D721Med (cell line): ENCODE data around the gene TMEM267.

Experiments
- DNase-seq: peaks from one replicate; pipeline ENCODE4 v3.0.0; 2011; ENCODE audit warnings: low spot score; ENCODE audit not compliant: insufficient read length
- FAIRE-seq: peaks from 2 replicates; lab custom pipeline; 2011; peaks lifted over from hg19 to GRCh38; lab: Jason Lieb, UNC
- TF ChIP-seq, protein P1 (sequence below): IDR thresholded peaks from 2 replicates; pipeline ENCODE4 v1.5.1; 2012; ENCODE audit warnings: mild to moderate bottlenecking, control low read depth; ENCODE audit not compliant: insufficient read depth; ENCODE audit errors: missing control alignments

Gene TMEM267, protein sequence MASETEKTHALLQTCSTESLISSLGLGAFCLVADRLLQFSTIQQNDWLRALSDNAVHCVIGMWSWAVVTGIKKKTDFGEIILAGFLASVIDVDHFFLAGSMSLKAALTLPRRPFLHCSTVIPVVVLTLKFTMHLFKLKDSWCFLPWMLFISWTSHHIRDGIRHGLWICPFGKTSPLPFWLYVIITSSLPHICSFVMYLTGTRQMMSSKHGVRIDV

GRCh38 chr5:43483298-43484105, at the start of gene TMEM267:
Gene TMEM267 (minus strand): TSS chr5:43483865. CDS start chr5:43453969, 29,896 bp downstream.
- FAIRE-seq (no peak), DNase-seq (peak; percentile 58)

GRCh38 chr5:43530648-43531047, 47.0 kb upstream of the TMEM267 start:
- no peak for DNase-seq
- FAIRE-seq: no peak
- TF ChIP-seq, protein P1, sequence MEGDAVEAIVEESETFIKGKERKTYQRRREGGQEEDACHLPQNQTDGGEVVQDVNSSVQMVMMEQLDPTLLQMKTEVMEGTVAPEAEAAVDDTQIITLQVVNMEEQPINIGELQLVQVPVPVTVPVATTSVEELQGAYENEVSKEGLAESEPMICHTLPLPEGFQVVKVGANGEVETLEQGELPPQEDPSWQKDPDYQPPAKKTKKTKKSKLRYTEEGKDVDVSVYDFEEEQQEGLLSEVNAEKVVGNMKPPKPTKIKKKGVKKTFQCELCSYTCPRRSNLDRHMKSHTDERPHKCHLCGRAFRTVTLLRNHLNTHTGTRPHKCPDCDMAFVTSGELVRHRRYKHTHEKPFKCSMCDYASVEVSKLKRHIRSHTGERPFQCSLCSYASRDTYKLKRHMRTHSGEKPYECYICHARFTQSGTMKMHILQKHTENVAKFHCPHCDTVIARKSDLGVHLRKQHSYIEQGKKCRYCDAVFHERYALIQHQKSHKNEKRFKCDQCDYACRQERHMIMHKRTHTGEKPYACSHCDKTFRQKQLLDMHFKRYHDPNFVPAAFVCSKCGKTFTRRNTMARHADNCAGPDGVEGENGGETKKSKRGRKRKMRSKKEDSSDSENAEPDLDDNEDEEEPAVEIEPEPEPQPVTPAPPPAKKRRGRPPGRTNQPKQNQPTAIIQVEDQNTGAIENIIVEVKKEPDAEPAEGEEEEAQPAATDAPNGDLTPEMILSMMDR: no peak

More at GRCh38 chr5:43483298-43484105, at the start of gene TMEM267:
- TF ChIP-seq, protein P1: peak; percentile 2

DNA sequence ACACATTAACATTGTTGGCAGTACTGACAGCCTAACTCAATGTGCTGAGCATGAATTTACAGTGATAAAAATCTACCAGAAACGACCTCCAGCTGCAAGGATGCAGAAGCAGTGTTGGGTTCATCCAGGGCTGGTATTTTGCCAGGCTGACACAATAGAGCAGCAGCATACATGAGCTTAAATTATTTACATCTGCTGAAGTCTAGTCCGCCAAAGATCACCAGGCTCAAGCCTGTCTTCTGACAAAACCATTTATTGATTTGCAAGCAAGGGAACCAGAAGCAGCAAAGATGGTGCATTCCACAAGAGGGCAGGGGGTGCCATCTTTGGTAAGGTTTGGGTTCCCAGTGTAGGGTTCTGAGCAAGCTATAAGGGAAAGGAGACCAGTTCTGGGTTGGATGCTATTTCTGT, 40.0 kb upstream of the TMEM267 start:
- no peak for FAIRE-seq
- DNase-seq: no peak
- TF ChIP-seq, protein P1: no peak

DNA sequence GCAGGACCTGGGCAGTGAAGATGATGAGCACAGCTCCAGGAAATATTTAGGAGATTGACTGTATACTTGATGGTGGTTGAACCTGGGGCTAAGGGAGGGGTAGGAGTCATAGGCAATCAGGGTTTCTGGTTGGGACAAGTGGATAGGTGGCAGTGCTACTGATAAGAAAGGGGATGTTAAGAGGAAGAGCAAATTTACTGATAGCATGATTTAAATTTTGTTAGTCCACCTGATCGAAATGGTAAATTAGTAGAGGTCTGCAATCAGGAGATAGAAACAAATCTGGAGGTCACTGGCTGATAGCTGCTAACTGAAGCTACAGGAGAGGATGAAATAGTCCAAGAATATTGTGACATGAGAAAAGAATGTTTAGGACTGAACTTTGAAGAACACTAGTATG, 37.0 kb upstream of the TMEM267 start:
- TF ChIP-seq, protein P1: no peak
- DNase-seq (no peak), FAIRE-seq (no peak)

DNA sequence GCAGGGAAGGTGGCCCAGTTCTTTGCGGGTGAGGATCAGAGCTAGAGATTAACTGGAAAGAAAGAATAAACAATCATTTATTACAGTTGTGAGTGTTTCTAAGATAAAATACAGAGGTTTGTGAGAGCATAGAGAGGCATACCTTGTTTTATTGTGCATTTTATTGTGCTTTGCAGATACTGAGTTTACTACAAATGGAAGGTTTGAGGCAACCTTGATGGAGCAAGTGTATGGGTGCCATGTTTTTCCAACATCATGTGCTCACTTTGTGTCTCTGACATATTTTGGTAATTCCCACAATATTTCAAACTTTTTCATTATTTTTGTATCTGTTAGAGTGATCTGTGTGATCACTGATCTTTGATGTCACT, 32.0 kb upstream of the TMEM267 start:
- no peak for DNase-seq
- TF ChIP-seq, protein P1: no peak
- no peak for FAIRE-seq

DNA sequence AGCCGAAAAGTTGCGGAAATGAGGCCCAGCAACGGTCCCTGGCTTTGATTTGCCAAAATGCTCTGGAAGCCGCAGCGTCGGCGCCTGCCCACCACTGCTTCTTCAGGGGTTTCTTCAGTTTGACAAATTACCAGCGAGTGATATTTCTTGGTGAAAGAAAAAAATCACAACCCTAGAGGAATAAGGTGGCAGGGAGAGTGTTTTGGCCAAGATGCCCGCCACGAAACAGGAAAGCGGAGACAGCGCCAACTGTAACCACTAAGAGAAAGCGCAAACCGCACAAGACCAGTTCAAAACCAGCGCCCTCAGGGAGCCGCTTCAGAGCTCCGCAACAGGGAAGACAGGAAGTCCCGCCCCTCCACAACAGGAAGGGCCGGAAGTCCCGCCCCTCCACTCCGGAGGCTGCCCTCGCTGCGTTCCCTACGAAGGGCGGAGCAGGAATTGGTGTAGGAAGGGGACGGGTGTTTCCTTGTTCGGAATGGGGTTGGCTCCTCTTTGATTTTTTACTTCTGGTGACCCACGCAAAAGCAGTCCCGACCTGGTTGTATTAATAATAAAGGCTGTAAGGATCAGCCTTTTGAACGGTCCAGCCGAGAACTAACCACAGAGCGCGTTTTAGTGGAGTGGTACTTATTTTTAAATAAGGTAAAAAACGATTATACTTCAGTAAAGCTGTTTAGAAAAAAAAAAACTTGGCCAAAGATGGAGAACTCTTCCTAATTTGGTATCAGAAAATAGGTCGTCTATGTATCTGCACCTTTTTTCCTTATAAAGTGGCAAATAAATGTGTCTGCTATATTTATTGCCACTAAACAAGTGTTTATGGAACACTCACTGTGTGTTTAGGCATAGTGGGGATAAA, 31.4 kb upstream of the TMEM267 start, which contains the start of gene C5orf34:
Gene C5orf34 (minus strand): TSS at position 333 of the 862 bp plus-strand sequence. CDS start 5,809 bp downstream, outside the sequence.
- FAIRE-seq: no peak
- TF ChIP-seq, protein P1: no peak
- DNase-seq: peak; percentile 67
